Esophagus squamous epithelium (tissue), 5 donors: Measurements from ENCODE around the gene FUT2. TPM values are rescaled to one million over a fixed set of nuclear protein-coding genes. Genes with fewer than 3 reads are reported as not detected.
A peak's percentile ranks its signal among the peaks of the same experiment; 100 is the strongest.

Experiments used
- DNase-seq: peaks from one replicate; lab custom pipeline; 2025; lab: John Stamatoyannopoulos, UW
- H3K27ac ChIP-seq, 4 donors: fragments of 200-600 bp; sonication (generic); one replicate each; pipeline ENCODE4 v1.5.1; 2016 to 2019; ENCODE audit warnings: mild to moderate bottlenecking in 1 of 4
- H3K27me3 ChIP-seq, 4 donors: fragments of 200-600 bp; sonication (generic); 1 replicate in 3 of 4; 2 replicates in 1 of 4; pipeline versions ENCODE4 v1.5.1 to v1.6.0; 2017 to 2021; ENCODE audit warnings: antibody characterized with exemption in 1 of 4
- H3K36me3 ChIP-seq, 3 donors: fragments of 200-600 bp; sonication (generic); one replicate each; pipeline ENCODE4 v1.5.1; 2016 to 2019
- H3K4me1 ChIP-seq, 3 donors: fragments of 200-600 bp; sonication (generic); one replicate each; pipeline ENCODE4 v1.5.1; 2017 to 2019
- H3K4me3 ChIP-seq, 4 donors: fragments of 200-600 bp; sonication (generic); 1 replicate in 3 of 4; 2 replicates in 1 of 4; pipeline ENCODE4 v1.5.1; 2016 to 2019; ENCODE audit warnings: mild to moderate bottlenecking in 2 of 4, moderate library complexity in 1 of 4
- H3K9me3 ChIP-seq, 3 donors: fragments of 200-600 bp; sonication (generic); one replicate each; pipeline ENCODE4 v1.5.1; 2016 to 2019
- CTCF ChIP-seq, 6 experiments: fragments of 450-650 bp in 4 of 6; fragments of 200-600 bp in 2 of 6; sonication (generic) in 2 of 6; IDR thresholded peaks; one replicate each; pipeline ENCODE4 v1.5.1; 2016 to 2019; ENCODE audit warnings: antibody characterized with exemption in 6 of 6, mild to moderate bottlenecking in 4 of 6, moderate library complexity in 4 of 6
- POLR2A ChIP-seq, 4 donors: fragments of 450-650 bp; IDR thresholded peaks; one replicate each; pipeline ENCODE4 v1.6.1; 2017; ENCODE audit warnings: antibody characterized with exemption in 4 of 4, mild to moderate bottlenecking in 4 of 4, moderate library complexity in 3 of 4
- WGBS, 2 donors: methylation state at CpG; one replicate each; pipeline ENCODE4 v1.1.5; 2018; 5-methylcytosine and 5-hydroxymethylcytosine counted together
- intact Hi-C: fragments of 100-400 bp; cut with DNase I; formaldehyde crosslinking; loops from one replicate; pipeline ENCODE4 v1.15.0; 2022
- total RNA-seq, 4 donors: library from RNA; depleted of rRNA; stranded (reverse); fragments of >200 nt; gene quantifications; one replicate each; pipeline ENCODE4 v1.1.0, GENCODE V29; 2016
- donor health status: DM: yes; HTN: yes; CAD: no.

FUT2 gene
- total RNA-seq, 4 donors from 2014 or later = 12.2 to 125 (median 38.5) TPM

GRCh38 chr19:48720613-48721296 lies 25.0 kb downstream of the FUT2 start:
- H3K27me3 ChIP-seq = no peaks in the 10 kb centered on the region
- peak overlapping the region; percentile 76 to 92 (median 90) for H3K27ac ChIP-seq
- peak; percentile 83 for DNase-seq
- H3K9me3 ChIP-seq = no peaks in the 10 kb centered on the region
- H3K4me1 ChIP-seq = peaks cover 10 to 69% (median 37%) of the 10 kb centered on the region in 3 donors
- WGBS, 2 donors = 12 to 13% methylated on average over 17 to 18 of the region's 42 CpGs
- H3K36me3 ChIP-seq = peaks cover 0 to 6% (median 0%) of the 10 kb centered on the region in 3 donors
- no peak for TF ChIP-seq CTCF (IDR thresholded peaks at IDR 0.05)
- no peak for TF ChIP-seq POLR2A (IDR thresholded peaks at IDR 0.05)
- H3K4me3 ChIP-seq = peak overlapping the region; percentile 40 to 75 (median 60)
- intact Hi-C loops = no loop called here

GRCh38 chr19:48722196-48722708 lies 26.5 kb downstream of the FUT2 start:
- intact Hi-C loops = no loop called here
- Histone ChIP-seq H3K4me1 (peaks cover 0 to 60% (median 23%) of the 10 kb centered on the region in 3 donors), H3K9me3 (no peaks in the 10 kb centered on the region), H3K4me3 (no peak overlapping the region), H3K27me3 (no peaks in the 10 kb centered on the region), H3K27ac (no peak overlapping the region), H3K36me3 (peaks cover 0 to 6% (median 0%) of the 10 kb centered on the region in 3 donors)
- no peak for TF ChIP-seq CTCF (IDR thresholded peaks at IDR 0.05)
- no peak for TF ChIP-seq POLR2A (IDR thresholded peaks at IDR 0.05)
- 75 to 83% methylated on average over 9 to 11 of the region's 11 CpGs for WGBS, 2 donors
- DNase-seq = no peak

- no peaks in the 10 kb centered on the region for H3K9me3 ChIP-seq
These were observed 29.3 kb downstream of the FUT2 start for GRCh38 chr19:48724796-48725753.

GRCh38 chr19:48726556-48726955 lies 30.8 kb downstream of the FUT2 start:
- WGBS, 2 donors = 70 to 79% methylated on average over 2 of the region's 2 CpGs
- Histone ChIP-seq H3K36me3 (peaks cover 0 to 6% (median 0%) of the 10 kb centered on the region in 3 donors), H3K4me3 (no peak overlapping the region), H3K27ac (peak overlapping the region in 3 of 4 donors; percentile 1 to 78 (median 75)), H3K4me1 (peaks cover 6 to 34% (median 8%) of the 10 kb centered on the region in 3 donors), H3K9me3 (no peaks in the 10 kb centered on the region), H3K27me3 (no peaks in the 10 kb centered on the region)
- TF ChIP-seq POLR2A (IDR thresholded peaks at IDR 0.05) (no peak), CTCF (IDR thresholded peaks at IDR 0.05) (no peak)
- intact Hi-C loops = no loop called here
- no peak for DNase-seq

More at GRCh38 chr19:48724796-48725753, 29.3 kb downstream of the FUT2 start:
- 30 to 51% methylated on average over 7 to 10 of the region's 11 CpGs for WGBS, 2 donors
- intact Hi-C loops = no loop called here
- no peak overlapping the region for H3K4me3 ChIP-seq
- DNase-seq = no peak
- peaks cover 0 to 6% (median 0%) of the 10 kb centered on the region in 3 donors for H3K36me3 ChIP-seq
- peak overlapping the region; percentile 29 to 82 (median 74) for H3K27ac ChIP-seq
- no peaks in the 10 kb centered on the region for H3K27me3 ChIP-seq
- peaks cover 6 to 45% (median 15%) of the 10 kb centered on the region in 3 donors for H3K4me1 ChIP-seq
- TF ChIP-seq CTCF (IDR thresholded peaks at IDR 0.05) (no peak), POLR2A (IDR thresholded peaks at IDR 0.05) (no peak)
